GM12873 (cell line): ENCODE results near the gene IPPK.
A peak's percentile ranks its signal among the peaks of the same experiment; 100 is the strongest.

Experiments
- CTCF ChIP-seq: IDR thresholded peaks from 2 replicates; pipeline ENCODE4 v1.5.1; 2012; ENCODE audit warnings: low read depth, mild to moderate bottlenecking, moderate library complexity, low read length, control low read depth; ENCODE audit not compliant: insufficient read depth; ENCODE audit errors: missing control alignments

The IPPK gene

GRCh38 chr9:92669890-92670708 lies at the start of gene IPPK:
TSS of gene IPPK (minus strand) at chr9:92670131. CDS start at chr9:92669988, 143 bp downstream.
- TF ChIP-seq CTCF = no peak

GRCh38 chr9:92719028-92719647 lies 49.2 kb upstream of the IPPK start:
- TF ChIP-seq CTCF = no peak

GRCh38 chr9:92718086-92719001 lies 48.4 kb upstream of the IPPK start:
- no peak for TF ChIP-seq CTCF

GRCh38 chr9:92717201-92718085 lies 47.5 kb upstream of the IPPK start:
- TF ChIP-seq CTCF = no peak

GRCh38 chr9:92716557-92716956 lies 46.6 kb upstream of the IPPK start:
- TF ChIP-seq CTCF = peak; percentile 97

- no peak for TF ChIP-seq CTCF
These were observed 45.7 kb upstream of the IPPK start for GRCh38 chr9:92715488-92716231.
